GM12864 (cell line): ENCODE results near the gene PGK2.

ENCODE experiments used
- DNase-seq: peaks from one replicate; pipeline ENCODE4 v3.0.0-alpha.2; 2011; ENCODE audit warnings: low read depth
- H3K4me3 ChIP-seq: 2 replicates; pipeline ENCODE4 v1.5.1; 2011; ENCODE audit warnings: mild to moderate bottlenecking, low read depth, low read length, control low read depth
- TF ChIP-seq, protein P1 (sequence below): IDR thresholded peaks from 2 replicates; pipeline ENCODE4 v1.5.1; 2011; ENCODE audit warnings: low read depth, mild to moderate bottlenecking, moderate library complexity, low read length, control low read depth, inconsistent platforms; ENCODE audit errors: missing control alignments

The PGK2 gene

DNA sequence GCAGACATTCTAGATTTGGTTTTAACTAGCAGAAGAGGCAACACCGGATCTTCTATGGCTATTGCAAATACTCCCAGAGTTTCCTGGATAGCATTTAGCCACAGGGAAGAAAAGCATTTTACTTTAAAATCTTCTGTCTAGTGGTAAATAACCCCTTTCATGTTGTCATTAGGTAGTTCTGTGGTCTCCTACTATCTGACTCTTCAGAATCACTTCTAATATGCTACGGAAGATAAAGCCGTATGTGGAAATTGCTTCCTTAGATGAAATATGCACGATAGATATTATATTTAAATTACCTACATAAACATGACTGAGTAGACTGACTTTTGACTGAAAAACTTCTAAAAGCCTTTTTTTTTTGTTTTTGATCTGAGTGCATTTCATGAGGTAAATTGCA lies 43.7 kb downstream of the PGK2 start:
- H3K4me3 ChIP-seq = no peak overlapping the region
- no peak for DNase-seq
- TF ChIP-seq, protein P1, sequence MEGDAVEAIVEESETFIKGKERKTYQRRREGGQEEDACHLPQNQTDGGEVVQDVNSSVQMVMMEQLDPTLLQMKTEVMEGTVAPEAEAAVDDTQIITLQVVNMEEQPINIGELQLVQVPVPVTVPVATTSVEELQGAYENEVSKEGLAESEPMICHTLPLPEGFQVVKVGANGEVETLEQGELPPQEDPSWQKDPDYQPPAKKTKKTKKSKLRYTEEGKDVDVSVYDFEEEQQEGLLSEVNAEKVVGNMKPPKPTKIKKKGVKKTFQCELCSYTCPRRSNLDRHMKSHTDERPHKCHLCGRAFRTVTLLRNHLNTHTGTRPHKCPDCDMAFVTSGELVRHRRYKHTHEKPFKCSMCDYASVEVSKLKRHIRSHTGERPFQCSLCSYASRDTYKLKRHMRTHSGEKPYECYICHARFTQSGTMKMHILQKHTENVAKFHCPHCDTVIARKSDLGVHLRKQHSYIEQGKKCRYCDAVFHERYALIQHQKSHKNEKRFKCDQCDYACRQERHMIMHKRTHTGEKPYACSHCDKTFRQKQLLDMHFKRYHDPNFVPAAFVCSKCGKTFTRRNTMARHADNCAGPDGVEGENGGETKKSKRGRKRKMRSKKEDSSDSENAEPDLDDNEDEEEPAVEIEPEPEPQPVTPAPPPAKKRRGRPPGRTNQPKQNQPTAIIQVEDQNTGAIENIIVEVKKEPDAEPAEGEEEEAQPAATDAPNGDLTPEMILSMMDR = no peak

DNA sequence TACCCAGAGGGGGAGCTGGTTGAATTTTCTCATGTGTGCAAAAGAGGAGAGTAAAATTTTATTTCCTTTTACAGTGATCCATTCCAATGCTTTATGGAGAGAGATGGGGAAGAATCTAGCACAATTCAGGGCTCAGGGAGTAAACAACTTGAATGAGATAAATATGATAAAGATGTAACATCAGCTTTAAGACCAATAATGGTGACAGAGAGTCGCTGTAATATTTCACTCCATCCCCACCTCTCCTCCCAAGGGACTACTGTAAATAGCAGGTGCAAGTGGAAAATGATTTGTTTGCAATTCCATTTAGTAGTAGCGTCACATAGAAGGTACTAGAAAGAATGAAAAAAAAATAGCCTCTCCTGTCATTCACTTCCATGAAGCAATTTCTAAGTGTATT lies 47.7 kb downstream of the PGK2 start:
- TF ChIP-seq, protein P1 = no peak
- DNase-seq = no peak
- H3K4me3 ChIP-seq = no peak overlapping the region

DNA sequence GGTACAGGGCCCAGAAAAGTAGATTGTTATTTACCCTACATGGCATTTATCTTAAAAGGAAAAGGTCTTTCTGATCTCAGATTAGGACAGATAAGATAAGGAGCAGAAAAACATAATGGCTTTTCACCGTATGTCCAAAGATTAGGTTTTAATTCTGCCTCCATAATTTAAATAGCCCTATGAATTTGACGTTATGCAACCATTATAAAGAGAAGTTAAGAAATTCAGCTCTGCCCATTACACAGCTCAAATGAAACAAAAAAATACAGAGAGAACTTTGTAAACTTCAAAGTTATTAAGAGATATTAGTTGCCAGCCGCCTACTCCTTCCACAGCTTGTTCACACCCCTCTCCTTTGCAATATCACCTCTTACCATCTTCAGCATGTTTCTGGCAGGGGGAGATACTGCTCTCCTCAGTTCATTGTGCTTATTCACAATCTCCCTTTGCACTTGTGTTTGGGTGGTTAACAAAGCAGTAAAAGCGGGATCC lies 51.0 kb downstream of the PGK2 start:
- DNase-seq = no peak
- TF ChIP-seq, protein P1 = no peak
- no peak overlapping the region for H3K4me3 ChIP-seq
